HEK293T (cell line): ENCODE measurements around the gene ADK.

Source experiments
- CTCF ChIA-PET: fragments of 350-600 bp; formaldehyde crosslinking; extraction: SDS; loops from one replicate; lab custom pipeline; 2021; ENCODE audit warnings: antibody characterized with exemption, inconsistent platforms; lab: Yijun Ruan, JAX
- POLR2A ChIA-PET: fragments of 350-600 bp; formaldehyde crosslinking; extraction: SDS; loops from one replicate; lab custom pipeline; 2020; ENCODE audit warnings: antibody characterized with exemption, inconsistent platforms; lab: Yijun Ruan, JAX
- DNase-seq: peaks from one replicate; pipeline ENCODE4 v3.0.0; 2012; ENCODE audit warnings: mixed read lengths; ENCODE audit errors: extremely low spot score
- ARNT ChIP-seq: fragments of 450-650 bp; IDR thresholded peaks from 2 replicates; pipeline ENCODE4 v1.6.1; 2017; ENCODE audit warnings: mild to moderate bottlenecking
- BHLHE40 ChIP-seq: fragments of 450-650 bp; IDR thresholded peaks from 2 replicates; pipeline ENCODE4 v1.6.1; 2016; ENCODE audit warnings: mild to moderate bottlenecking, moderate library complexity, borderline replicate concordance
- CTBP1 ChIP-seq: fragments of 450-650 bp; IDR thresholded peaks from 2 replicates; pipeline ENCODE4 v1.6.1; 2016; ENCODE audit warnings: borderline replicate concordance
- ELF4 ChIP-seq: fragments of 450-650 bp; IDR thresholded peaks from 2 replicates; pipeline ENCODE4 v1.6.1; 2017; ENCODE audit warnings: antibody characterized with exemption
- FOXA1 ChIP-seq: fragments of 450-650 bp; IDR thresholded peaks from 2 replicates; pipeline ENCODE4 v1.6.1; 2016; ENCODE audit warnings: mild to moderate bottlenecking
- FOXK2 ChIP-seq: fragments of 450-650 bp; IDR thresholded peaks from 2 replicates; pipeline ENCODE4 v1.6.1; 2016; ENCODE audit warnings: mild to moderate bottlenecking
- FOXM1 ChIP-seq: fragments of 450-650 bp; IDR thresholded peaks from 2 replicates; pipeline ENCODE4 v1.6.1; 2017; ENCODE audit warnings: mild to moderate bottlenecking, borderline replicate concordance
- HDGF ChIP-seq: fragments of 450-650 bp; IDR thresholded peaks from 2 replicates; pipeline ENCODE4 v1.6.1; 2017; ENCODE audit warnings: antibody characterized with exemption, borderline replicate concordance
- L3MBTL2 ChIP-seq: fragments of 450-650 bp; conservative IDR thresholded peaks from 2 replicates; pipeline ENCODE4 v1.6.1; 2016; ENCODE audit warnings: mild to moderate bottlenecking
- LEF1 ChIP-seq: fragments of 450-650 bp; IDR thresholded peaks from 2 replicates; pipeline ENCODE4 v1.6.1; 2017; ENCODE audit warnings: mild to moderate bottlenecking, borderline replicate concordance
- NFRKB ChIP-seq: fragments of 450-650 bp; IDR thresholded peaks from 2 replicates; pipeline ENCODE4 v1.6.1; 2016; ENCODE audit warnings: mild to moderate bottlenecking, moderate library complexity
- PKNOX1 ChIP-seq: fragments of 450-650 bp; IDR thresholded peaks from 2 replicates; pipeline ENCODE4 v1.6.1; 2016
- SP1 ChIP-seq: fragments of 450-650 bp; IDR thresholded peaks from 2 replicates; pipeline ENCODE4 v1.6.1; 2017
- SUZ12 ChIP-seq: fragments of 450-650 bp; IDR thresholded peaks from 2 replicates; pipeline ENCODE4 v1.6.1; 2016; ENCODE audit warnings: mild to moderate bottlenecking
- TARDBP ChIP-seq: fragments of 450-650 bp; IDR thresholded peaks from 2 replicates; pipeline ENCODE4 v1.6.1; 2016
- ZNF384 ChIP-seq: fragments of 450-650 bp; IDR thresholded peaks from 2 replicates; pipeline ENCODE4 v1.6.1; 2016

ADK gene

GRCh38 chr10:74329873-74330272 is 178.9 kb downstream of the ADK start:
- ChIA-PET POLR2A (no interaction called here), CTCF (no interaction called here)
- DNase-seq: no peak
- TF ChIP-seq ZNF384 (no peak), ELF4 (no peak), NFRKB (no peak), TARDBP (no peak), HDGF (no peak), CTBP1 (no peak), LEF1 (no peak), SP1 (no peak), L3MBTL2 (no peak), BHLHE40 (no peak), ARNT (no peak), FOXK2 (no peak), SUZ12 (no peak), PKNOX1 (no peak), FOXA1 (no peak), FOXM1 (no peak)

- ChIA-PET CTCF (no interaction called here), POLR2A (no interaction called here)
- no peak for DNase-seq
- TF ChIP-seq FOXA1 (no peak), PKNOX1 (no peak), FOXM1 (no peak), NFRKB (no peak), ZNF384 (no peak), ELF4 (no peak), BHLHE40 (no peak)
Observed at GRCh38 chr10:74330646-74331045, 179.6 kb downstream of the ADK start.

GRCh38 chr10:74332398-74332797 is 181.4 kb downstream of the ADK start:
- ChIA-PET POLR2A (no interaction called here), CTCF (no interaction called here)
- DNase-seq: no peak
- TF ChIP-seq BHLHE40 (no peak), CTBP1 (no peak), NFRKB (no peak), TARDBP (no peak), ZNF384 (no peak), FOXK2 (no peak), LEF1 (no peak), ARNT (no peak), ELF4 (no peak), FOXA1 (no peak), L3MBTL2 (no peak), FOXM1 (no peak), HDGF (no peak)

DNA sequence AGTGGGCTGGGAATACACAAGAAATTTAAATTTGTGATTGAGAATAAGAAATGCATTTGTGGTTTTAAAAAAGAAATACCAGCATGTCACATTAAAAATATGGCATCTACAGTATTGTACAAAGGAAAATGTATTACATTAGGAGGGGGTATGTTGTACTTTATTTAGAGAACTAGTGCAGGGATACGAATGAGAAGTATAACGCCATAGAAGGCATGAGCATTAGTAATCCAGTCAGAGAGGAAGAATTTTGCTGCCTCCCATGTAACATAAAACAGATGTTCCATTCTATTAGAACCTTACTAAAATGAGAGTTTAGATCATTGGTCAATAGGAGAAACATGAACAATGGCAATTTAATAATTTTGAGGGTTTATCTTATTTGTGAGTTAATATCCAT is 182.2 kb downstream of the ADK start:
- POLR2A ChIA-PET: no interaction called here
- TF ChIP-seq BHLHE40: no peak
- DNase-seq: no peak
- CTCF ChIA-PET: no interaction called here

- TF ChIP-seq ELF4 (no peak), ZNF384 (no peak), HDGF (no peak), NFRKB (no peak)
- CTCF ChIA-PET: no interaction called here
- DNase-seq: no peak
- POLR2A ChIA-PET: no interaction called here
Observed at GRCh38 chr10:74334221-74334620, 183.2 kb downstream of the ADK start.

DNA sequence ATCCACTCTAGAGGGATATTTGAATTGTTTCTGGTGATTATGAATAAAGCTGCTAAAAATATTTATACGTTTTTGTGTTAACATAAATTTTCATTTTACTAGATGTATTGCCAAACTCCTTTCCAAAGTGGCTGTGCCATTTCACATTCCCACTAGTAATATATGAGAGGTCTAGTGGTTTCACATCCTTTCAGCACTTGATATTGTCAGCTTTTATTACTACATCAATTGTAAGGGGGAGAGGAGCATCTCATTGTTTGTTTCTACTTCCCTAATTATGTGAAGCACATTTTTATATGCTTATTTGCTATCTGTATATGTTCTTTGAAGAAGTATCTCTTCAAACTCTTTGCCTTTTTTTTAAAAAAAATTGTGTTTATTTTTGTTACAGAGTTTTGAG is 184.5 kb downstream of the ADK start:
- ChIA-PET CTCF (no interaction called here), POLR2A (no interaction called here)
- no peak for DNase-seq
- TF ChIP-seq NFRKB (no peak), ARNT (no peak), PKNOX1 (no peak), TARDBP (no peak), LEF1 (no peak), BHLHE40 (no peak), FOXA1 (no peak), ZNF384 (no peak), CTBP1 (no peak)

- CTCF ChIA-PET: no interaction called here
- TF ChIP-seq ZNF384 (no peak), FOXM1 (no peak)
- POLR2A ChIA-PET: no interaction called here
- no peak for DNase-seq
Observed at GRCh38 chr10:74337330-74338016, 186.5 kb downstream of the ADK start.
